CD14-positive monocyte (primary cell): Measurements from ENCODE around the gene MDFI. TPM values are rescaled to one million over a fixed set of nuclear protein-coding genes. Genes with fewer than 3 reads are reported as not detected.

Experiments
- DNase-seq, 3 donors: peaks; one replicate each; pipeline ENCODE4 v3.0.0-alpha.2; 2011 to 2022
- H2AFZ ChIP-seq: 2 replicates; pipeline ENCODE4 v1.6.0; 2012; ENCODE audit warnings: mild to moderate bottlenecking, low read depth, low read length, inconsistent platforms; ENCODE audit not compliant: insufficient read depth, poor library complexity, severe bottlenecking
- H3K27ac ChIP-seq, 2 donors: 1 replicate in 1 of 2; 2 replicates in 1 of 2; pipeline ENCODE4 v1.5.1; 2012 to 2013; ENCODE audit warnings: low read length in 2 of 2, control low read depth in 1 of 2, inconsistent platforms in 1 of 2, low read depth in 1 of 2, mild to moderate bottlenecking in 1 of 2
- H3K27me3 ChIP-seq, 2 donors: one replicate each; pipeline versions ENCODE4 v1.6.0 to v1.6.1; 2011 to 2013; ENCODE audit warnings: low read length in 2 of 2; ENCODE audit not compliant: control insufficient read depth in 2 of 2, insufficient read depth in 2 of 2
- H3K36me3 ChIP-seq, 2 donors: replicated peaks in 1 of 2; 1 replicate in 1 of 2; 2 replicates in 1 of 2; pipeline versions ENCODE4 v1.5.1 to v1.6.1; 2012 to 2013; ENCODE audit warnings: low read length in 2 of 2, control low read depth in 1 of 2, inconsistent platforms in 1 of 2, mild to moderate bottlenecking in 1 of 2; ENCODE audit not compliant: insufficient read depth in 2 of 2, control insufficient read depth in 1 of 2
- H3K4me1 ChIP-seq, 2 donors: 1 replicate in 1 of 2; 2 replicates in 1 of 2; pipeline versions ENCODE4 v1.5.1 to v1.6.1; 2012 to 2013; ENCODE audit warnings: low read length in 2 of 2, control low read depth in 1 of 2, inconsistent platforms in 1 of 2, mild to moderate bottlenecking in 1 of 2, moderate library complexity in 1 of 2; ENCODE audit not compliant: insufficient read depth in 2 of 2, control insufficient read depth in 1 of 2
- H3K4me2 ChIP-seq: replicated peaks from 2 replicates; pipeline ENCODE3; 2012; ENCODE audit warnings: low read length, moderate library complexity, mild to moderate bottlenecking; ENCODE audit not compliant: poor library complexity, severe bottlenecking; ENCODE audit errors: extremely low read depth
- H3K4me3 ChIP-seq, 3 experiments: fragments of 200-600 bp in 1 of 3; sonication (generic) in 1 of 3; replicated peaks in 1 of 3; 1 replicate in 2 of 3; 2 replicates in 1 of 3; pipeline ENCODE4 v1.5.1; 2011 to 2013; ENCODE audit warnings: low read length in 3 of 3, mild to moderate bottlenecking in 3 of 3, control low read depth in 2 of 3, low read depth in 2 of 3, inconsistent platforms in 1 of 3, moderate library complexity in 1 of 3
- H3K79me2 ChIP-seq: 2 replicates; pipeline ENCODE4 v1.6.0; 2012; ENCODE audit warnings: mild to moderate bottlenecking, control low read depth, inconsistent platforms, low read length, moderate library complexity; ENCODE audit not compliant: insufficient read depth
- H3K9ac ChIP-seq: 2 replicates; pipeline ENCODE4 v1.6.0; 2017; ENCODE audit warnings: low read length, mild to moderate bottlenecking; ENCODE audit not compliant: insufficient read depth, poor library complexity, severe bottlenecking
- H3K9me3 ChIP-seq, 2 donors: replicated peaks in 1 of 2; 1 replicate in 1 of 2; 2 replicates in 1 of 2; pipeline versions ENCODE4 v1.5.1 to v1.6.1; 2012 to 2013; ENCODE audit warnings: low read length in 2 of 2, control low read depth in 1 of 2; ENCODE audit not compliant: control insufficient read depth in 1 of 2, insufficient read depth in 1 of 2
- H4K20me1 ChIP-seq: 2 replicates; pipeline ENCODE4 v1.6.0; 2012; ENCODE audit warnings: mild to moderate bottlenecking, low read length, control low read depth, moderate library complexity; ENCODE audit not compliant: insufficient read depth
- H3K27ac Mint-ChIP-seq, 7 donors: one replicate each; pipeline ENCODE4 v1.8.0; 2020; ENCODE audit warnings: mild to moderate bottlenecking in 7 of 7, mixed read lengths in 7 of 7, moderate library complexity in 6 of 7, inconsistent platforms in 2 of 7
- H3K27me3 Mint-ChIP-seq, 3 donors: one replicate each; pipeline ENCODE4 v1.8.0; 2021 to 2022; ENCODE audit warnings: low read depth in 3 of 3, mild to moderate bottlenecking in 3 of 3, mixed read lengths in 3 of 3, moderate library complexity in 3 of 3, inconsistent platforms in 1 of 3
- H3K36me3 Mint-ChIP-seq, 2 donors: one replicate each; pipeline ENCODE4 v1.8.0; 2020; ENCODE audit warnings: mixed read lengths in 2 of 2, inconsistent platforms in 1 of 2, mild to moderate bottlenecking in 1 of 2
- H3K4me1 Mint-ChIP-seq: one replicate; pipeline ENCODE4 v1.8.0; 2020; ENCODE audit warnings: mild to moderate bottlenecking, mixed read lengths
- H3K4me3 Mint-ChIP-seq, 2 donors: one replicate each; pipeline ENCODE4 v1.8.0; 2020; ENCODE audit warnings: mild to moderate bottlenecking in 2 of 2, mixed read lengths in 2 of 2, moderate library complexity in 1 of 2
- H3K9me3 Mint-ChIP-seq, 7 donors: one replicate each; pipeline ENCODE4 v1.8.0; 2020 to 2022; ENCODE audit warnings: mixed read lengths in 7 of 7, mild to moderate bottlenecking in 6 of 7, moderate library complexity in 6 of 7, inconsistent platforms in 2 of 7
- WGBS: methylation state at CpG from one replicate; pipeline ENCODE4 v1.1.5; 2013; ENCODE audit warnings: missing lambda C conversion rate; ENCODE audit not compliant: insufficient coverage; 5-methylcytosine and 5-hydroxymethylcytosine counted together
- intact Hi-C, 2 donors: fragments of 100-400 bp; cut with micrococcal nuclease; formaldehyde crosslinking; loops; one replicate each; pipeline versions ENCODE4 v1.15.0 to v1.15.1; 2023
- polyA plus RNA-seq, 3 donors: library from polyadenylated mRNA; depleted of rRNA in 1 of 3; unstranded in 2 of 3; stranded (reverse) in 1 of 3; fragments of 300-500 nt in 2 of 3; fragments of >200 nt in 1 of 3; fragmentation: Illumina TruSeq in 2 of 3; gene quantifications; 1 replicate in 2 of 3; 2 replicates in 1 of 3; pipeline ENCODE4 v1.2.3, GENCODE V29; 2012 to 2021
- TF ChIP-seq, protein P1 (sequence below): fragments of 200-600 bp; IDR thresholded peaks from one replicate; pipeline ENCODE4 v1.8.0; 2022; ENCODE audit warnings: antibody characterized with exemption, mild to moderate bottlenecking

The MDFI gene
- polyA plus RNA-seq, 3 donors: not detected

DNA sequence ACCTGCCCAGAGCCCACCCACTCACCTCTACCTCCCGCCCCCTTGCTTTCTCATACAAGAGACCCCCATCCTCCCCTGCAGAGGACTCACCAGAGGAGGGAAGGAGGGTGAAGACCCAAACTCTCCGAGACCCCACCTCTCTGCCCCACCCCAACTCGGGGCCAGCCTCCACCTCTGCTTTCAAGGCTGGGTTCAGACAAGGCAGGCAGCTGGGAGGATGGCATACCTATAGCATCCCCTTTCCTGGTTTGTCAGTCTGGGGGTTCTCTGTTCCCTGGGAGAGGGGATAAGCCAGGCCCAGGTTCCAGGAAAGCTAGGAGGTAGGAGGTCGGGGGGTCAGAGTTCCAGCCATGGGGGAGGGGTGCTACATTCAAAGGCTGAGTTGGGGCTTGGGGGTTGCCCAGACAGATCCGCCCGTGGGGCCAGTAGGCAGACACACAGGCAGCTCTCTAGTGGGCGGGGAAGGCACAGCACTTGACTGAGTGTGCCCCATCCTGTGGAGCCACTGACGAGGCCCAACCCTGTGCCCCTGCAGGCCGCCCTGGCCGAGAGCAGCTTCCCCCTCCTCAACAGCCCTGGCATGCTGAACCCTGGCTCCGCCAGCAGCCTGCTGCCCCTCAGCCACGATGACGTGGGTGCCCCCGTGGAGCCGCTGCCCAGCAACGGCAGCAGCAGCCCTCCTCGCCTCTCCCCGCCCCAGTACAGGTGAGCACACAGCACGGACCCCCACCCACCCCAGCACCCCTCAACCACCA, 40.8 kb upstream of the MDFI start:
- Histone ChIP-seq H3K27me3 (no peaks in the 10 kb centered on the region), H3K4me1 (no peaks in the 10 kb centered on the region), H3K79me2 (no peaks in the 10 kb centered on the region), H2AFZ (no peak overlapping the region), H3K4me2 (no peak overlapping the region), H3K36me3 (peaks cover 11 to 21% of the 10 kb centered on the region in 2 donors), H3K27ac (no peak overlapping the region), H3K9me3 (no peaks in the 10 kb centered on the region), H3K4me3 (no peak overlapping the region), H3K9ac (no peak overlapping the region), H4K20me1 (no peaks in the 10 kb centered on the region)
- H3K9me3 Mint-ChIP-seq: no peaks in the 10 kb centered on the region
- H3K36me3 Mint-ChIP-seq: peaks cover 34 to 59% of the 10 kb centered on the region in 2 donors
- peak overlapping the region in 1 of 7 donors; percentile 30 for H3K27ac Mint-ChIP-seq
- DNase-seq: no peak
- H3K4me3 Mint-ChIP-seq: no peak overlapping the region
- H3K4me1 Mint-ChIP-seq: peaks cover 2% of the 10 kb centered on the region
- peaks cover 2 to 5% (median 4%) of the 10 kb centered on the region in 3 donors for H3K27me3 Mint-ChIP-seq
- intact Hi-C loops: no loop called here
- TF ChIP-seq, protein P1, sequence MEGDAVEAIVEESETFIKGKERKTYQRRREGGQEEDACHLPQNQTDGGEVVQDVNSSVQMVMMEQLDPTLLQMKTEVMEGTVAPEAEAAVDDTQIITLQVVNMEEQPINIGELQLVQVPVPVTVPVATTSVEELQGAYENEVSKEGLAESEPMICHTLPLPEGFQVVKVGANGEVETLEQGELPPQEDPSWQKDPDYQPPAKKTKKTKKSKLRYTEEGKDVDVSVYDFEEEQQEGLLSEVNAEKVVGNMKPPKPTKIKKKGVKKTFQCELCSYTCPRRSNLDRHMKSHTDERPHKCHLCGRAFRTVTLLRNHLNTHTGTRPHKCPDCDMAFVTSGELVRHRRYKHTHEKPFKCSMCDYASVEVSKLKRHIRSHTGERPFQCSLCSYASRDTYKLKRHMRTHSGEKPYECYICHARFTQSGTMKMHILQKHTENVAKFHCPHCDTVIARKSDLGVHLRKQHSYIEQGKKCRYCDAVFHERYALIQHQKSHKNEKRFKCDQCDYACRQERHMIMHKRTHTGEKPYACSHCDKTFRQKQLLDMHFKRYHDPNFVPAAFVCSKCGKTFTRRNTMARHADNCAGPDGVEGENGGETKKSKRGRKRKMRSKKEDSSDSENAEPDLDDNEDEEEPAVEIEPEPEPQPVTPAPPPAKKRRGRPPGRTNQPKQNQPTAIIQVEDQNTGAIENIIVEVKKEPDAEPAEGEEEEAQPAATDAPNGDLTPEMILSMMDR: no peak
- 89% methylated on average over 12 of the region's 19 CpGs for whole genome bisulfite sequencing

DNA sequence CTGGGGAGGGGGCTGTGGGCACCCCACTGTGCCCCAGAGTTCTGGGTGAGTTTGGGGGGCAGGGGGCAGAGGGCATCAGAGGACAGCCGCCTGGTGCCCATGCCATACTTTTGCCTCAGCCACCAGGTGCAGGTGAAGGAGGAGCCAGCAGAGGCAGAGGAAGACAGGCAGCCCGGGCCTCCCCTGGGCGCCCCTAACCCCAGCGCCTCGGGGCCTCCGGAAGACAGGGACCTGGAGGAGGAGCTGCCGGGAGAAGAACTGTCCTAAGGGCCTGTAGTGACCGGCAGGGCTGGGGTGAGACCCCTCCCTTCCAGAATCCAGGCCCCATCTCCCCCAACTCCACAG, 39.6 kb upstream of the MDFI start:
- Histone ChIP-seq H3K4me2 (no peak overlapping the region), H3K9me3 (no peaks in the 10 kb centered on the region), H3K9ac (no peak overlapping the region), H3K36me3 (peaks cover 11 to 21% of the 10 kb centered on the region in 2 donors), H3K27ac (no peak overlapping the region), H3K79me2 (no peaks in the 10 kb centered on the region), H2AFZ (no peak overlapping the region), H3K4me3 (no peak overlapping the region), H4K20me1 (no peaks in the 10 kb centered on the region), H3K4me1 (peaks cover 0 to 6% of the 10 kb centered on the region in 2 donors), H3K27me3 (no peaks in the 10 kb centered on the region)
- intact Hi-C loops: no loop called here
- H3K27ac Mint-ChIP-seq: peak overlapping the region in 1 of 7 donors; percentile 83
- H3K4me3 Mint-ChIP-seq: no peak overlapping the region
- TF ChIP-seq, protein P1: no peak
- H3K27me3 Mint-ChIP-seq: peaks cover 2 to 7% (median 6%) of the 10 kb centered on the region in 3 donors
- no peaks in the 10 kb centered on the region for H3K9me3 Mint-ChIP-seq
- no peak for DNase-seq
- 98% methylated on average over 8 of the region's 8 CpGs for WGBS
- H3K4me1 Mint-ChIP-seq: peaks cover 13% of the 10 kb centered on the region
- H3K36me3 Mint-ChIP-seq: peaks cover 23 to 51% of the 10 kb centered on the region in 2 donors
